ENCODE results near the gene TFPI.

Gene TFPI

GRCh38 chr2:187554011-187554703 lies at the start of gene TFPI:
TSS of gene TFPI (minus strand) at chr2:187554435. CDS start at chr2:187503768, 50,667 bp downstream.
- peak; percentile 82 to 83 for DNase-seq (ENCODE audit: low read depth in 2 of 2)
- H3K4me3 ChIP-seq (replicated peaks in 1 of 2; ENCODE audit: low read depth in 2 of 2, low read length in 2 of 2), result peak within 1 kb of the TSS; percentile 58 to 68
- TF ChIP-seq CTCF (IDR thresholded peaks at IDR 0.05; ENCODE audit: low read depth, low read length), result no peak

- no peak for TF ChIP-seq CTCF (IDR thresholded peaks at IDR 0.05; ENCODE audit: low read depth, low read length)
- peak in 1 of 2 donors; percentile 47 for DNase-seq (ENCODE audit: low read depth in 2 of 2)
- no peak overlapping the region for H3K4me3 ChIP-seq (replicated peaks in 1 of 2; ENCODE audit: low read depth in 2 of 2, low read length in 2 of 2)
Measured at GRCh38 chr2:187594801-187595200, 40.6 kb upstream of the TFPI start.

GRCh38 chr2:187593697-187594096 lies 39.5 kb upstream of the TFPI start:
- no peak overlapping the region for H3K4me3 ChIP-seq (replicated peaks in 1 of 2; ENCODE audit: low read depth in 2 of 2, low read length in 2 of 2)
- peak in 1 of 2 donors; percentile 48 for DNase-seq (ENCODE audit: low read depth in 2 of 2)
- no peak for TF ChIP-seq CTCF (IDR thresholded peaks at IDR 0.05; ENCODE audit: low read depth, low read length)

- no peak for DNase-seq (ENCODE audit: low read depth in 2 of 2)
- no peak for TF ChIP-seq CTCF (IDR thresholded peaks at IDR 0.05; ENCODE audit: low read depth, low read length)
Measured at GRCh38 chr2:187593098-187593497, 38.9 kb upstream of the TFPI start.

GRCh38 chr2:187590175-187590574 lies 35.9 kb upstream of the TFPI start:
- no peak for DNase-seq (ENCODE audit: low read depth in 2 of 2)
- no peak overlapping the region for H3K4me3 ChIP-seq (replicated peaks in 1 of 2; ENCODE audit: low read depth in 2 of 2, low read length in 2 of 2)
- no peak for TF ChIP-seq CTCF (IDR thresholded peaks at IDR 0.05; ENCODE audit: low read depth, low read length)

More at GRCh38 chr2:187593098-187593497, 38.9 kb upstream of the TFPI start:
- no peak overlapping the region for H3K4me3 ChIP-seq (replicated peaks in 1 of 2; ENCODE audit: low read depth in 2 of 2, low read length in 2 of 2)

- DNase-seq (ENCODE audit: low read depth in 2 of 2), result peak; percentile 79 to 93
Measured at GRCh38 chr2:187586011-187586641, 31.9 kb upstream of the TFPI start.

More at GRCh38 chr2:187586011-187586641, 31.9 kb upstream of the TFPI start:
- H3K4me3 ChIP-seq (replicated peaks in 1 of 2; ENCODE audit: low read depth in 2 of 2, low read length in 2 of 2), result no peak overlapping the region
- TF ChIP-seq CTCF (IDR thresholded peaks at IDR 0.05; ENCODE audit: low read depth, low read length), result no peak
